Raji (cell line): ENCODE results near the gene GFPT2.

Experiments used
- POLR2A ChIP-seq: IDR thresholded peaks from 2 replicates; pipeline ENCODE4 v1.6.1; 2011; ENCODE audit warnings: low read depth, low read length, control low read depth; ENCODE audit not compliant: insufficient read depth

The GFPT2 gene

GRCh38 chr5:180253036-180253824 is 99.9 kb downstream of the GFPT2 start:
- TF ChIP-seq POLR2A = no peak

GRCh38 chr5:180251887-180252286 is 101.2 kb downstream of the GFPT2 start:
- no peak for TF ChIP-seq POLR2A

- no peak for TF ChIP-seq POLR2A
Observed at GRCh38 chr5:180251141-180251540, 102.0 kb downstream of the GFPT2 start.
